PC-9 (cell line): ENCODE measurements around the gene SLC12A6.

ENCODE experiments used
- CTCF ChIP-seq: fragments of 200-600 bp; sonication (generic); conservative IDR thresholded peaks from 2 replicates; pipeline ENCODE4 v1.6.1; 2017; ENCODE audit warnings: mixed run types, antibody characterized with exemption, mild to moderate bottlenecking, moderate library complexity
- EZH2 ChIP-seq: fragments of 200-600 bp; sonication (generic); IDR thresholded peaks from 2 replicates; pipeline ENCODE4 v1.8.0; 2017; ENCODE audit warnings: antibody characterized with exemption, low read depth

GRCh38 chr15:34318277-34319079 is 19.1 kb downstream of the SLC12A6 start:
- TF ChIP-seq CTCF, result no peak
- TF ChIP-seq EZH2, result no peak
